Measurements from ENCODE around the gene CST4. TPM values are rescaled to one million over a fixed set of nuclear protein-coding genes. Genes with fewer than 3 reads are reported as not detected.

CST4 gene
- total and polyA plus RNA-seq, 2 donors from 2014 or later, result not detected

- FAIRE-seq (no peak), DNase-seq (no peak)
- Histone ChIP-seq H3K27me3 (ENCODE audit: control insufficient read depth, insufficient read depth, low read length) (no peaks in the 10 kb centered on the region), H3K27ac (ENCODE audit: low read depth in 2 of 2, low read length in 2 of 2) (no peak overlapping the region), H3K9ac (ENCODE audit: low read length in 3 of 3) (no peak overlapping the region), H3K9me3 (ENCODE audit: control insufficient read depth in 2 of 3, insufficient read depth in 1 of 3, low read length in 3 of 3) (no peaks in the 10 kb centered on the region), H3K4me3 (ENCODE audit: low read length in 3 of 3) (no peak overlapping the region), H3K4me1 (ENCODE audit: control insufficient read depth in 2 of 3, insufficient read depth in 2 of 3, low read depth in 1 of 3, low read length in 3 of 3) (peaks cover 0 to 3% (median 0%) of the 10 kb centered on the region in 3 donors), H3K36me3 (ENCODE audit: control insufficient read depth in 2 of 3, insufficient read depth in 3 of 3, low read length in 3 of 3) (no peaks in the 10 kb centered on the region)
- intact Hi-C loops (cut with DNase I), result no loop called here
- TF ChIP-seq CTCF (IDR thresholded peaks at IDR 0.05; ENCODE audit: borderline replicate concordance, extremely low read depth, insufficient read depth), result no peak
These were observed 36.5 kb downstream of the CST4 start for GRCh38 chr20:23652371-23652770.

- Histone ChIP-seq H3K4me1 (ENCODE audit: control insufficient read depth in 2 of 3, insufficient read depth in 2 of 3, low read depth in 1 of 3, low read length in 3 of 3) (peaks cover 0 to 2% (median 0%) of the 10 kb centered on the region in 3 donors), H3K9me3 (ENCODE audit: control insufficient read depth in 2 of 3, insufficient read depth in 1 of 3, low read length in 3 of 3) (no peaks in the 10 kb centered on the region), H3K9ac (ENCODE audit: low read length in 3 of 3) (no peak overlapping the region), H3K27me3 (ENCODE audit: control insufficient read depth, insufficient read depth, low read length) (no peaks in the 10 kb centered on the region), H3K4me3 (ENCODE audit: low read length in 3 of 3) (no peak overlapping the region), H3K27ac (ENCODE audit: low read depth in 2 of 2, low read length in 2 of 2) (no peak overlapping the region), H3K36me3 (ENCODE audit: control insufficient read depth in 2 of 3, insufficient read depth in 3 of 3, low read length in 3 of 3) (no peaks in the 10 kb centered on the region)
- DNase-seq (no peak), FAIRE-seq (no peak)
- TF ChIP-seq CTCF (IDR thresholded peaks at IDR 0.05; ENCODE audit: borderline replicate concordance, extremely low read depth, insufficient read depth), result no peak
- intact Hi-C loops (cut with DNase I), result no loop called here
These were observed 37.7 kb downstream of the CST4 start for GRCh38 chr20:23651117-23651516.

- no peak overlapping the region for H3K4me3 ChIP-seq (ENCODE audit: low read length in 3 of 3)
- no peak for DNase-seq
- H3K36me3 ChIP-seq (ENCODE audit: control insufficient read depth in 2 of 3, insufficient read depth in 3 of 3, low read length in 3 of 3), result no peaks in the 10 kb centered on the region
- no peaks in the 10 kb centered on the region for H3K27me3 ChIP-seq (ENCODE audit: control insufficient read depth, insufficient read depth, low read length)
- intact Hi-C loops (cut with DNase I), result no loop called here
- no peak for FAIRE-seq
- no peak for TF ChIP-seq CTCF (IDR thresholded peaks at IDR 0.05; ENCODE audit: borderline replicate concordance, extremely low read depth, insufficient read depth)
- H3K27ac ChIP-seq (ENCODE audit: low read depth in 2 of 2, low read length in 2 of 2), result no peak overlapping the region
- H3K9ac ChIP-seq (ENCODE audit: low read length in 3 of 3), result no peak overlapping the region
- H3K4me1 ChIP-seq (ENCODE audit: control insufficient read depth in 2 of 3, insufficient read depth in 2 of 3, low read depth in 1 of 3, low read length in 3 of 3), result no peaks in the 10 kb centered on the region
- H3K9me3 ChIP-seq (ENCODE audit: control insufficient read depth in 2 of 3, insufficient read depth in 1 of 3, low read length in 3 of 3), result no peaks in the 10 kb centered on the region
These were observed 38.9 kb downstream of the CST4 start for GRCh38 chr20:23649830-23650417.

- intact Hi-C loops (cut with DNase I), result no loop called here
- Histone ChIP-seq H3K27me3 (ENCODE audit: control insufficient read depth, insufficient read depth, low read length) (no peaks in the 10 kb centered on the region), H3K4me1 (ENCODE audit: control insufficient read depth in 2 of 3, insufficient read depth in 2 of 3, low read depth in 1 of 3, low read length in 3 of 3) (no peaks in the 10 kb centered on the region), H3K27ac (ENCODE audit: low read depth in 2 of 2, low read length in 2 of 2) (no peak overlapping the region), H3K36me3 (ENCODE audit: control insufficient read depth in 2 of 3, insufficient read depth in 3 of 3, low read length in 3 of 3) (no peaks in the 10 kb centered on the region), H3K4me3 (ENCODE audit: low read length in 3 of 3) (no peak overlapping the region), H3K9me3 (ENCODE audit: control insufficient read depth in 2 of 3, insufficient read depth in 1 of 3, low read length in 3 of 3) (no peaks in the 10 kb centered on the region), H3K9ac (ENCODE audit: low read length in 3 of 3) (no peak overlapping the region)
- FAIRE-seq (no peak), DNase-seq (no peak)
- no peak for TF ChIP-seq CTCF (IDR thresholded peaks at IDR 0.05; ENCODE audit: borderline replicate concordance, extremely low read depth, insufficient read depth)
These were observed 39.6 kb downstream of the CST4 start for GRCh38 chr20:23649242-23649641.
